ENCODE results near the gene ADGRB3. TPM values are rescaled to one million over a fixed set of nuclear protein-coding genes. Genes with fewer than 3 reads are reported as not detected.
"Not testable (repeated sequence)": the region's sequence is repeated elsewhere in the genome, so short reads cannot be mapped to it uniquely, and the experiment has no call there.

The ADGRB3 gene
- total RNA-seq, 1 experiment from 2014 or later, result 2.0 TPM

GRCh38 chr6:69422020-69422419 lies 786.9 kb downstream of the ADGRB3 start:
- DNase-seq (ENCODE audit: low read depth), result no peak

- DNase-seq (ENCODE audit: low read depth), result no peak
Measured at GRCh38 chr6:69422475-69422874, 787.4 kb downstream of the ADGRB3 start.

- no peak for DNase-seq (ENCODE audit: low read depth)
Measured at GRCh38 chr6:69423785-69424184, 788.7 kb downstream of the ADGRB3 start.

- DNase-seq (ENCODE audit: low read depth), result no peak
Measured at GRCh38 chr6:69424581-69424980, 789.5 kb downstream of the ADGRB3 start.

- DNase-seq (ENCODE audit: low read depth), result no peak
Measured at GRCh38 chr6:69427882-69428281, 792.8 kb downstream of the ADGRB3 start.

- not testable (repeated sequence) for DNase-seq (ENCODE audit: low read depth)
Measured at GRCh38 chr6:69432168-69432567, 797.1 kb downstream of the ADGRB3 start.

GRCh38 chr6:69433116-69433515 lies 798.0 kb downstream of the ADGRB3 start:
- DNase-seq (ENCODE audit: low read depth), result not testable (repeated sequence)

GRCh38 chr6:69438113-69438512 lies 803.0 kb downstream of the ADGRB3 start:
- no peak for DNase-seq (ENCODE audit: low read depth)

All from M059J (cell line).